IMR-90 (cell line): ENCODE data around the gene PRDX5. TPM values are rescaled to one million over a fixed set of nuclear protein-coding genes. Genes with fewer than 3 reads are reported as not detected.

Experiments used
- ATAC-seq: fragments of 200-7000 bp; cut with Tn5 transposase; 2 replicates; pipeline ENCODE4 v1.9.1; 2020; ENCODE audit warnings: low read depth, mild to moderate bottlenecking, moderate library complexity
- BruUV-seq: library from RNA; stranded (reverse); fragments of 400-500 nt; replicated peaks from 2 replicates; lab custom pipeline; 2021; lab: Mats Ljungman, UMichigan
- CTCF ChIA-PET: fragments of 300-600 bp; formaldehyde crosslinking; extraction: SDS; loops from one replicate; lab custom pipeline; 2021; ENCODE audit warnings: antibody characterized with exemption; lab: Yijun Ruan, JAX
- POLR2A ChIA-PET: fragments of 300-600 bp; sonication (Branson Sonifier 250); formaldehyde crosslinking; loops from one replicate; lab custom pipeline; 2022; ENCODE audit warnings: antibody characterized with exemption; ENCODE audit not compliant: unreplicated experiment; lab: Charles Lee
- DNase-seq: peaks from one replicate; pipeline ENCODE4 v3.0.0; 2013
- H2AFZ ChIP-seq: replicated peaks from 2 replicates; pipeline ENCODE3; 2013; ENCODE audit warnings: low read length, mild to moderate bottlenecking; ENCODE audit not compliant: poor library complexity
- H2AK5ac ChIP-seq: 2 replicates; pipeline ENCODE4 v1.6.1; 2013; ENCODE audit warnings: low read depth, low read length, inconsistent platforms
- H2AK9ac ChIP-seq: replicated peaks from 2 replicates; pipeline ENCODE3; 2013; ENCODE audit warnings: mild to moderate bottlenecking, low read depth, low read length, moderate library complexity; ENCODE audit not compliant: poor library complexity
- H2BK120ac ChIP-seq: 2 replicates; pipeline ENCODE4 v1.6.1; 2013; ENCODE audit warnings: low read depth, low read length, inconsistent platforms
- H2BK15ac ChIP-seq: 3 replicates; pipeline ENCODE4 v1.6.1; 2013; ENCODE audit warnings: low read depth, low read length, inconsistent platforms
- H2BK20ac ChIP-seq: 2 replicates; pipeline ENCODE4 v1.6.1; 2013; ENCODE audit warnings: low read depth, mild to moderate bottlenecking, inconsistent platforms, low read length, moderate library complexity
- H2BK5ac ChIP-seq: 2 replicates; pipeline ENCODE4 v1.6.1; 2013; ENCODE audit warnings: mild to moderate bottlenecking, low read depth, low read length, inconsistent platforms; ENCODE audit not compliant: poor library complexity, severe bottlenecking
- H3K14ac ChIP-seq: replicated peaks from 2 replicates; pipeline ENCODE4 v1.6.1; 2013; ENCODE audit warnings: low read depth, low read length, inconsistent platforms
- H3K18ac ChIP-seq: 2 replicates; pipeline ENCODE4 v1.6.1; 2013; ENCODE audit warnings: low read depth, low read length, control low read depth
- H3K23ac ChIP-seq: 2 replicates; pipeline ENCODE4 v1.6.1; 2013; ENCODE audit warnings: low read depth, low read length, inconsistent platforms
- H3K27ac ChIP-seq: 2 replicates; pipeline ENCODE4 v1.5.1; 2013; ENCODE audit warnings: mild to moderate bottlenecking, control low read depth, low read length; ENCODE audit not compliant: insufficient read depth
- H3K27me3 ChIP-seq: 2 replicates; pipeline ENCODE4 v1.6.1; 2013; ENCODE audit warnings: low read length; ENCODE audit not compliant: control insufficient read depth, insufficient read depth
- H3K36me3 ChIP-seq: 2 replicates; pipeline ENCODE4 v1.6.1; 2013; ENCODE audit warnings: low read length, mixed read lengths; ENCODE audit not compliant: control insufficient read depth, insufficient read depth
- H3K4ac ChIP-seq: 2 replicates; pipeline ENCODE4 v1.6.1; 2013; ENCODE audit warnings: low read depth, low read length, inconsistent platforms
- H3K4me1 ChIP-seq: 2 replicates; pipeline ENCODE4 v1.6.1; 2013; ENCODE audit warnings: low read length, mixed read lengths; ENCODE audit not compliant: control insufficient read depth, insufficient read depth
- H3K4me2 ChIP-seq: 2 replicates; pipeline ENCODE4 v1.6.1; 2013; ENCODE audit warnings: low read depth, mild to moderate bottlenecking, control low read depth, low read length, moderate library complexity
- H3K4me3 ChIP-seq: 2 replicates; pipeline ENCODE4 v1.5.1; 2013; ENCODE audit warnings: low read depth, mild to moderate bottlenecking, control low read depth, low read length, moderate library complexity; ENCODE audit not compliant: insufficient read depth
- H3K56ac ChIP-seq: 2 replicates; pipeline ENCODE4 v1.6.1; 2013; ENCODE audit warnings: low read length, inconsistent platforms; ENCODE audit not compliant: insufficient read depth; ENCODE audit errors: extremely low read depth
- H3K79me1 ChIP-seq, 2 experiments: 2 replicates each; pipeline ENCODE4 v1.6.1; 2013; ENCODE audit warnings: low read length in 2 of 2, inconsistent platforms in 1 of 2, low read depth in 1 of 2
- H3K9ac ChIP-seq: 2 replicates; pipeline ENCODE4 v1.6.1; 2013; ENCODE audit warnings: low read depth, low read length, control low read depth
- H3K9me1 ChIP-seq: 2 replicates; pipeline ENCODE4 v1.6.1; 2013; ENCODE audit warnings: low read length, inconsistent platforms; ENCODE audit not compliant: insufficient read depth
- H3K9me3 ChIP-seq: 2 replicates; pipeline ENCODE4 v1.6.1; 2013; ENCODE audit warnings: low read length; ENCODE audit not compliant: control insufficient read depth, insufficient read depth
- H4K20me1 ChIP-seq: 2 replicates; pipeline ENCODE4 v1.6.1; 2013; ENCODE audit warnings: low read length, inconsistent platforms; ENCODE audit not compliant: insufficient read depth
- H4K5ac ChIP-seq: 2 replicates; pipeline ENCODE4 v1.6.1; 2013; ENCODE audit warnings: mild to moderate bottlenecking, low read depth, low read length, control low read depth
- H4K8ac ChIP-seq, 2 experiments: 2 replicates each; pipeline ENCODE4 v1.6.1; 2013; ENCODE audit warnings: low read depth in 2 of 2, low read length in 2 of 2, control low read depth in 1 of 2, inconsistent platforms in 1 of 2
- H4K91ac ChIP-seq: 2 replicates; pipeline ENCODE4 v1.6.1; 2013; ENCODE audit warnings: low read depth, low read length, inconsistent platforms; ENCODE audit not compliant: insufficient read depth
- CHD1 ChIP-seq: IDR thresholded peaks from 2 replicates; pipeline ENCODE4 v1.6.1; 2012; ENCODE audit warnings: low read depth, low read length, improper control_type of control experiment
- CTCF ChIP-seq: conservative IDR thresholded peaks from 2 replicates; pipeline ENCODE4 v1.5.1; 2012; ENCODE audit warnings: mild to moderate bottlenecking, low read depth, low read length, improper control_type of control experiment
- FOS ChIP-seq: fragments of 150-350 bp; IDR thresholded peaks from 2 replicates; pipeline ENCODE4 v1.6.1; 2016; ENCODE audit warnings: low read depth, low read length
- MAFK ChIP-seq: IDR thresholded peaks from 2 replicates; pipeline ENCODE4 v1.6.1; 2012; ENCODE audit warnings: low read depth, low read length, improper control_type of control experiment
- MAZ ChIP-seq: IDR thresholded peaks from 2 replicates; pipeline ENCODE4 v1.6.1; 2012; ENCODE audit warnings: low read depth, mild to moderate bottlenecking, low read length, improper control_type of control experiment, moderate library complexity, borderline replicate concordance
- MXI1 ChIP-seq: IDR thresholded peaks from 2 replicates; pipeline ENCODE4 v1.6.1; 2012; ENCODE audit warnings: low read depth, mild to moderate bottlenecking, low read length, moderate library complexity, borderline replicate concordance
- NFE2L2 ChIP-seq: fragments of 150-350 bp; IDR thresholded peaks from 2 replicates; pipeline ENCODE4 v1.6.1; 2016; ENCODE audit warnings: low read depth, mild to moderate bottlenecking, low read length
- RAD21 ChIP-seq: IDR thresholded peaks from 2 replicates; pipeline ENCODE4 v1.6.1; 2012; ENCODE audit warnings: low read length, improper control_type of control experiment
- RFX5 ChIP-seq: IDR thresholded peaks from 2 replicates; pipeline ENCODE4 v1.8.0; 2012; ENCODE audit warnings: low read depth, mild to moderate bottlenecking, low read length, moderate library complexity
- SMC3 ChIP-seq: fragments of 150-350 bp; IDR thresholded peaks from 2 replicates; pipeline ENCODE4 v1.6.1; 2016; ENCODE audit warnings: low read depth, mild to moderate bottlenecking, antibody characterized with exemption, low read length, moderate library complexity
- whole genome bisulfite sequencing, 2 experiments: methylation state at CpG; one replicate each; pipeline versions ENCODE4 v1.1.5 to v1.1.7; 2013; ENCODE audit warnings: missing lambda C conversion rate in 2 of 2; ENCODE audit not compliant: insufficient read length in 1 of 2; ENCODE audit errors: extremely low coverage in 2 of 2; 5-methylcytosine and 5-hydroxymethylcytosine counted together
- dilution Hi-C: fragments of 300-500 bp; cut with HindIII; formaldehyde crosslinking; loops from one replicate; pipeline ENCODE4 v1.14.3; 2018; ENCODE audit warnings: low sequenced_read_pairs; ENCODE audit not compliant: unreplicated experiment
- in situ Hi-C: fragments of 300-500 bp; cut with MboI; formaldehyde crosslinking; loops from 3 replicates; pipeline ENCODE4 v1.14.3; 2019; ENCODE audit warnings: low sequenced_read_pairs, inconsistent platforms, mixed read lengths
- intact Hi-C: fragments of 100-400 bp; cut with micrococcal nuclease; formaldehyde crosslinking; loops from 2 replicates; pipeline ENCODE4 v1.10.0; 2022
- polyA plus RNA-seq, 3 experiments: library from polyadenylated mRNA; depleted of rRNA; stranded (reverse); fragments of >200 nt; gene quantifications; 2 replicates each; pipeline ENCODE4 v1.2.3, GENCODE V29; 2012; ENCODE audit warnings: low replicate concordance in 1 of 3
- total RNA-seq: library from RNA; depleted of rRNA; stranded (reverse); fragments of >200 nt; gene quantifications from 2 replicates; pipeline ENCODE4 v1.2.3, GENCODE V29; 2012
- TF ChIP-seq, protein P1 (sequence below): fragments of 150-350 bp; IDR thresholded peaks from 2 replicates; pipeline ENCODE4 v1.6.1; 2017; ENCODE audit warnings: mild to moderate bottlenecking, antibody characterized with exemption, low read length, low read depth

The PRDX5 gene
- total and polyA plus RNA-seq, 2 of the 4 experiments (the other 2 are of a cell fraction), result 120 to 292 TPM

- intact Hi-C loops (no loop called here), dilution Hi-C loops (no loop called here), in situ Hi-C loops (no loop called here)
- H4K91ac ChIP-seq, result peak overlapping the region; percentile 48
- no peaks in the 10 kb centered on the region; the same call in 1 of the 2 replicates for H4K20me1 ChIP-seq
- TF ChIP-seq RFX5 (no peak), NFE2L2 (no peak), CTCF (0 out of 2 replicates have a peak, but pooled peaks have one; percentile 15), MAZ (no peak), RAD21 (0 out of 2 replicates have a peak, but pooled peaks have one; percentile 9), FOS (no peak), MXI1 (no peak), CHD1 (no peak), MAFK (no peak), SMC3 (no peak)
- TF ChIP-seq, protein P1, sequence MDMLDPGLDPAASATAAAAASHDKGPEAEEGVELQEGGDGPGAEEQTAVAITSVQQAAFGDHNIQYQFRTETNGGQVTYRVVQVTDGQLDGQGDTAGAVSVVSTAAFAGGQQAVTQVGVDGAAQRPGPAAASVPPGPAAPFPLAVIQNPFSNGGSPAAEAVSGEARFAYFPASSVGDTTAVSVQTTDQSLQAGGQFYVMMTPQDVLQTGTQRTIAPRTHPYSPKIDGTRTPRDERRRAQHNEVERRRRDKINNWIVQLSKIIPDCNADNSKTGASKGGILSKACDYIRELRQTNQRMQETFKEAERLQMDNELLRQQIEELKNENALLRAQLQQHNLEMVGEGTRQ, result no peak
- peaks cover 7 to 41% of the 10 kb centered on the region in 2 experiments for H3K79me1 ChIP-seq
- no peak; the same call in 1 of the 2 replicates for ATAC-seq
- no peaks in the 10 kb centered on the region for H3K9me3 ChIP-seq
- H2BK15ac ChIP-seq, result no peak overlapping the region
- peak overlapping the region; percentile 41; the same call in 1 of the 2 replicates for H3K56ac ChIP-seq
- DNase-seq, result no peak
- POLR2A ChIA-PET, result interaction anchor here (1.0 kb wide), 1 partner anchor 15 kb away, joined by 3 read pairs; no protein-coding TSS in a partner anchor
- H3K27me3 ChIP-seq, result no peaks in the 10 kb centered on the region
- H3K4me2 ChIP-seq, result peak overlapping the region; percentile 95
- peak overlapping the region; percentile 41 for H2BK5ac ChIP-seq
- H2BK120ac ChIP-seq, result no peak overlapping the region
- peak overlapping the region; percentile 19 for H4K5ac ChIP-seq
- H3K9ac ChIP-seq, result peak overlapping the region; percentile 76
- CTCF ChIA-PET, result interaction anchor here (0.7 to 2.3 kb wide), 4 partner anchors 15 to 72 kb away, joined by 3 to 27 read pairs (median 10); no protein-coding TSS in a partner anchor
- H3K18ac ChIP-seq, result no peak overlapping the region
- peak overlapping the region; percentile 98 for H2AK9ac ChIP-seq
- peaks cover 22% of the 10 kb centered on the region for H3K36me3 ChIP-seq
- peak overlapping the region; percentile 60; the same call in 1 of the 2 replicates for H3K14ac ChIP-seq
- H2AFZ ChIP-seq, result peak overlapping the region; percentile 85
- peak overlapping the region; percentile 70 for H3K27ac ChIP-seq
- H3K4me3 ChIP-seq, result peak overlapping the region; percentile 67
- peak overlapping the region; percentile 76 for H2AK5ac ChIP-seq
- peak overlapping the region; percentile 82 to 91; a peak in 3 of 4 replicates for H4K8ac ChIP-seq
- peak overlapping the region; percentile 37; the same call in 1 of the 2 replicates for H3K23ac ChIP-seq
- WGBS, 2 experiments, result 0% methylated on average over 16 of the region's 32 CpGs; no CpG with 5 or more reads in 1 of the 2 experiments
- H3K4ac ChIP-seq, result peak overlapping the region; percentile 80
- H3K4me1 ChIP-seq, result peaks cover 6% of the 10 kb centered on the region
- no peak overlapping the region for H2BK20ac ChIP-seq
- peaks cover 11% of the 10 kb centered on the region for H3K9me1 ChIP-seq
- TSS peak; percentile 100 for BruUV-seq
These were observed 1.1 kb upstream of the PRDX5 start for GRCh38 chr11:64316672-64317324.
